GM23338 (cell line): ENCODE measurements around the gene SON. TPM values are rescaled to one million over a fixed set of nuclear protein-coding genes. Genes with fewer than 3 reads are reported as not detected.

Experiments
- ATAC-seq: fragments of 200-7000 bp; cut with Tn5 transposase; 3 replicates; pipeline ENCODE4 v1.9.1; 2020
- DNase-seq: peaks from one replicate; pipeline ENCODE4 v3.0.0-alpha.2; 2015; ENCODE audit warnings: low spot score
- H2AFZ ChIP-seq: fragments of 200-600 bp; sonication (generic); 2 replicates; pipeline ENCODE4 v1.8.0; 2016; ENCODE audit warnings: antibody characterized with exemption, mild to moderate bottlenecking, moderate library complexity
- H3F3A ChIP-seq: fragments of 200-600 bp; sonication (generic); replicated peaks from 2 replicates; pipeline ENCODE4 v1.8.0; 2017; ENCODE audit warnings: antibody characterized with exemption, mixed run types, low read depth
- H3K27ac ChIP-seq: fragments of 200-600 bp; sonication (generic); 2 replicates; pipeline ENCODE4 v1.6.1; 2016; ENCODE audit warnings: low read depth
- H3K27me3 ChIP-seq: fragments of 200-600 bp; sonication (generic); 2 replicates; pipeline ENCODE4 v1.8.0; 2016; ENCODE audit warnings: mild to moderate bottlenecking, mixed run types, moderate library complexity; ENCODE audit not compliant: insufficient read depth
- H3K36me3 ChIP-seq: fragments of 200-600 bp; sonication (generic); 2 replicates; pipeline ENCODE4 v1.8.0; 2016; ENCODE audit warnings: mild to moderate bottlenecking; ENCODE audit not compliant: insufficient read depth
- H3K4me1 ChIP-seq: fragments of 200-600 bp; sonication (generic); 2 replicates; pipeline ENCODE4 v1.8.0; 2016; ENCODE audit warnings: mild to moderate bottlenecking, moderate library complexity; ENCODE audit not compliant: insufficient read depth
- H3K4me2 ChIP-seq: fragments of 200-600 bp; sonication (generic); 2 replicates; pipeline ENCODE4 v1.7.1; 2017; ENCODE audit warnings: mixed run types
- H3K4me3 ChIP-seq: fragments of 200-600 bp; sonication (generic); 2 replicates; pipeline ENCODE4 v1.6.1; 2016; ENCODE audit warnings: mixed run types
- H3K79me2 ChIP-seq: fragments of 200-600 bp; sonication (generic); replicated peaks from 2 replicates; pipeline ENCODE4 v1.8.0; 2017; ENCODE audit warnings: mild to moderate bottlenecking; ENCODE audit not compliant: insufficient read depth
- H3K9me2 ChIP-seq: fragments of 200-600 bp; sonication (generic); 2 replicates; pipeline ENCODE4 v1.8.0; 2017; ENCODE audit not compliant: insufficient read depth
- H4K20me1 ChIP-seq: fragments of 200-600 bp; sonication (generic); replicated peaks from 2 replicates; pipeline ENCODE4 v1.8.0; 2017; ENCODE audit warnings: mild to moderate bottlenecking; ENCODE audit not compliant: insufficient read depth
- H3K27ac Mint-ChIP-seq: 2 replicates; pipeline ENCODE4 v1.8.0; 2020; ENCODE audit warnings: inconsistent platforms, mild to moderate bottlenecking, moderate library complexity, mixed read lengths
- H3K27me3 Mint-ChIP-seq: 3 replicates; pipeline ENCODE4 v1.8.0; 2022; ENCODE audit warnings: low read depth, mild to moderate bottlenecking, moderate library complexity, mixed read lengths, inconsistent platforms; ENCODE audit not compliant: insufficient read depth, poor library complexity
- H3K36me3 Mint-ChIP-seq: 3 replicates; pipeline ENCODE4 v1.8.0; 2021; ENCODE audit warnings: low read depth, mild to moderate bottlenecking, inconsistent platforms, moderate library complexity, mixed read lengths
- H3K4me1 Mint-ChIP-seq: 3 replicates; pipeline ENCODE4 v1.8.0; 2020; ENCODE audit warnings: mild to moderate bottlenecking, inconsistent platforms, mixed read lengths
- H3K4me3 Mint-ChIP-seq: 3 replicates; pipeline ENCODE4 v1.8.0; 2021; ENCODE audit warnings: moderate library complexity, mild to moderate bottlenecking, inconsistent platforms, mixed read lengths
- H3K9me3 Mint-ChIP-seq: 3 replicates; pipeline ENCODE4 v1.8.0; 2020; ENCODE audit warnings: moderate library complexity, mild to moderate bottlenecking, inconsistent platforms, mixed read lengths
- CREB1 ChIP-seq: fragments of 250-450 bp; sonication (Bioruptor Pico); IDR thresholded peaks from 2 replicates; pipeline ENCODE4 v1.5.0; 2020; ENCODE audit warnings: low read depth, mild to moderate bottlenecking, moderate library complexity
- ETS1 ChIP-seq: IDR thresholded peaks from 2 replicates; pipeline ENCODE4 v1.6.1; 2016; ENCODE audit warnings: antibody characterized with exemption
- EZH2 ChIP-seq: fragments of 200-600 bp; sonication (generic); IDR thresholded peaks from one replicate; pipeline ENCODE4 v1.8.0; 2017; ENCODE audit warnings: antibody characterized with exemption, mild to moderate bottlenecking, low read depth; ENCODE audit not compliant: unreplicated experiment
- EZH2phosphoT487 ChIP-seq: fragments of 200-600 bp; sonication (generic); IDR thresholded peaks from one replicate; pipeline ENCODE4 v1.8.1; 2018; ENCODE audit warnings: antibody characterized with exemption; ENCODE audit not compliant: unreplicated experiment
- JUNB ChIP-seq: IDR thresholded peaks from one replicate; pipeline ENCODE4 v1.6.1; 2016; ENCODE audit warnings: antibody characterized with exemption; ENCODE audit not compliant: unreplicated experiment
- NANOG ChIP-seq: IDR thresholded peaks from 2 replicates; pipeline ENCODE4 v1.6.1; 2016; ENCODE audit warnings: antibody characterized with exemption, borderline replicate concordance
- POLR2AphosphoS5 ChIP-seq: IDR thresholded peaks from 2 replicates; pipeline ENCODE4 v1.6.1; 2016; ENCODE audit warnings: antibody characterized with exemption, low read depth
- STAT1 ChIP-seq: IDR thresholded peaks from one replicate; pipeline ENCODE4 v1.6.1; 2016; ENCODE audit warnings: antibody characterized with exemption; ENCODE audit not compliant: unreplicated experiment
- ZNF114 ChIP-seq: fragments of 250-450 bp; sonication (Bioruptor Pico); IDR thresholded peaks from 2 replicates; pipeline ENCODE4 v1.5.0; 2020; ENCODE audit warnings: mild to moderate bottlenecking, moderate library complexity
- ZNF331 ChIP-seq: fragments of 250-450 bp; sonication (Bioruptor Pico); IDR thresholded peaks from 2 replicates; pipeline ENCODE4 v1.5.0; 2020; ENCODE audit warnings: low read depth, mild to moderate bottlenecking, moderate library complexity
- polyA plus RNA-seq: library from polyadenylated mRNA; unstranded; fragments of >200 nt; fragmentation: Nextera tagmentation; extraction: Ambion mirVana; gene quantifications from 2 replicates; pipeline ENCODE4 v1.2.1, GENCODE V29; 2016
- total RNA-seq: library from RNA; depleted of rRNA; stranded (reverse); fragments of >200 nt; shearing (Covaris generic); gene quantifications from 2 replicates; pipeline ENCODE4 v1.2.3, GENCODE V29; 2014
- TF ChIP-seq, protein P1 (sequence below), 2 experiments: fragments of 200-600 bp in 1 of 2; sonication (generic) in 1 of 2; conservative IDR thresholded peaks; 2 replicates each; pipeline versions ENCODE4 v1.5.1 to v1.6.1; 2016 to 2017; ENCODE audit warnings: antibody characterized with exemption in 2 of 2, low read depth in 2 of 2, mild to moderate bottlenecking in 2 of 2, moderate library complexity in 1 of 2
- TF ChIP-seq, protein P2 (sequence below): IDR thresholded peaks from one replicate; pipeline ENCODE4 v1.6.1; 2018; ENCODE audit warnings: antibody characterized with exemption; ENCODE audit not compliant: unreplicated experiment
- TF ChIP-seq, protein P3 (sequence below): fragments of 250-450 bp; sonication (Bioruptor Pico); IDR thresholded peaks from 2 replicates; pipeline ENCODE4 v1.5.0; 2020; ENCODE audit warnings: mild to moderate bottlenecking, moderate library complexity

The SON gene
- total and polyA plus RNA-seq, 2 experiments from 2014 or later: 361 to 1,421 TPM

GRCh38 chr21:33496345-33496744, 46.5 kb upstream of the SON start:
- Histone ChIP-seq H3F3A (peaks cover 8% of the 10 kb centered on the region; the same call in 1 of the 2 replicates), H3K4me3 (no peak overlapping the region), H3K4me1 (no peaks in the 10 kb centered on the region; the same call in 1 of the 2 replicates), H3K27me3 (no peaks in the 10 kb centered on the region), H3K9me2 (no peaks in the 10 kb centered on the region), H3K36me3 (no peaks in the 10 kb centered on the region), H3K27ac (no peak overlapping the region), H3K4me2 (peak overlapping the region; percentile 55; the same call in 1 of the 2 replicates), H4K20me1 (no peaks in the 10 kb centered on the region), H2AFZ (peak overlapping the region; percentile 86), H3K79me2 (no peaks in the 10 kb centered on the region)
- H3K27ac Mint-ChIP-seq: no peak overlapping the region
- peaks cover 14% of the 10 kb centered on the region for H3K27me3 Mint-ChIP-seq
- peaks cover 17% of the 10 kb centered on the region for H3K4me1 Mint-ChIP-seq
- no peaks in the 10 kb centered on the region for H3K36me3 Mint-ChIP-seq
- TF ChIP-seq POLR2AphosphoS5 (no peak), CREB1 (CRISPR knock-in tag) (no peak), JUNB (no peak), ZNF331 (CRISPR knock-in tag) (no peak), STAT1 (no peak), NANOG (no peak), ZNF114 (no peak), EZH2 (no peak), EZH2phosphoT487 (no peak), ETS1 (no peak)
- TF ChIP-seq, protein P1, sequence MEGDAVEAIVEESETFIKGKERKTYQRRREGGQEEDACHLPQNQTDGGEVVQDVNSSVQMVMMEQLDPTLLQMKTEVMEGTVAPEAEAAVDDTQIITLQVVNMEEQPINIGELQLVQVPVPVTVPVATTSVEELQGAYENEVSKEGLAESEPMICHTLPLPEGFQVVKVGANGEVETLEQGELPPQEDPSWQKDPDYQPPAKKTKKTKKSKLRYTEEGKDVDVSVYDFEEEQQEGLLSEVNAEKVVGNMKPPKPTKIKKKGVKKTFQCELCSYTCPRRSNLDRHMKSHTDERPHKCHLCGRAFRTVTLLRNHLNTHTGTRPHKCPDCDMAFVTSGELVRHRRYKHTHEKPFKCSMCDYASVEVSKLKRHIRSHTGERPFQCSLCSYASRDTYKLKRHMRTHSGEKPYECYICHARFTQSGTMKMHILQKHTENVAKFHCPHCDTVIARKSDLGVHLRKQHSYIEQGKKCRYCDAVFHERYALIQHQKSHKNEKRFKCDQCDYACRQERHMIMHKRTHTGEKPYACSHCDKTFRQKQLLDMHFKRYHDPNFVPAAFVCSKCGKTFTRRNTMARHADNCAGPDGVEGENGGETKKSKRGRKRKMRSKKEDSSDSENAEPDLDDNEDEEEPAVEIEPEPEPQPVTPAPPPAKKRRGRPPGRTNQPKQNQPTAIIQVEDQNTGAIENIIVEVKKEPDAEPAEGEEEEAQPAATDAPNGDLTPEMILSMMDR (conservative IDR thresholded peaks at IDR 0.05; ENCODE audit: low read depth in 2 of 2): no peak
- TF ChIP-seq, protein P2, sequence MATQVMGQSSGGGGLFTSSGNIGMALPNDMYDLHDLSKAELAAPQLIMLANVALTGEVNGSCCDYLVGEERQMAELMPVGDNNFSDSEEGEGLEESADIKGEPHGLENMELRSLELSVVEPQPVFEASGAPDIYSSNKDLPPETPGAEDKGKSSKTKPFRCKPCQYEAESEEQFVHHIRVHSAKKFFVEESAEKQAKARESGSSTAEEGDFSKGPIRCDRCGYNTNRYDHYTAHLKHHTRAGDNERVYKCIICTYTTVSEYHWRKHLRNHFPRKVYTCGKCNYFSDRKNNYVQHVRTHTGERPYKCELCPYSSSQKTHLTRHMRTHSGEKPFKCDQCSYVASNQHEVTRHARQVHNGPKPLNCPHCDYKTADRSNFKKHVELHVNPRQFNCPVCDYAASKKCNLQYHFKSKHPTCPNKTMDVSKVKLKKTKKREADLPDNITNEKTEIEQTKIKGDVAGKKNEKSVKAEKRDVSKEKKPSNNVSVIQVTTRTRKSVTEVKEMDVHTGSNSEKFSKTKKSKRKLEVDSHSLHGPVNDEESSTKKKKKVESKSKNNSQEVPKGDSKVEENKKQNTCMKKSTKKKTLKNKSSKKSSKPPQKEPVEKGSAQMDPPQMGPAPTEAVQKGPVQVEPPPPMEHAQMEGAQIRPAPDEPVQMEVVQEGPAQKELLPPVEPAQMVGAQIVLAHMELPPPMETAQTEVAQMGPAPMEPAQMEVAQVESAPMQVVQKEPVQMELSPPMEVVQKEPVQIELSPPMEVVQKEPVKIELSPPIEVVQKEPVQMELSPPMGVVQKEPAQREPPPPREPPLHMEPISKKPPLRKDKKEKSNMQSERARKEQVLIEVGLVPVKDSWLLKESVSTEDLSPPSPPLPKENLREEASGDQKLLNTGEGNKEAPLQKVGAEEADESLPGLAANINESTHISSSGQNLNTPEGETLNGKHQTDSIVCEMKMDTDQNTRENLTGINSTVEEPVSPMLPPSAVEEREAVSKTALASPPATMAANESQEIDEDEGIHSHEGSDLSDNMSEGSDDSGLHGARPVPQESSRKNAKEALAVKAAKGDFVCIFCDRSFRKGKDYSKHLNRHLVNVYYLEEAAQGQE: no peak
- TF ChIP-seq, protein P3, sequence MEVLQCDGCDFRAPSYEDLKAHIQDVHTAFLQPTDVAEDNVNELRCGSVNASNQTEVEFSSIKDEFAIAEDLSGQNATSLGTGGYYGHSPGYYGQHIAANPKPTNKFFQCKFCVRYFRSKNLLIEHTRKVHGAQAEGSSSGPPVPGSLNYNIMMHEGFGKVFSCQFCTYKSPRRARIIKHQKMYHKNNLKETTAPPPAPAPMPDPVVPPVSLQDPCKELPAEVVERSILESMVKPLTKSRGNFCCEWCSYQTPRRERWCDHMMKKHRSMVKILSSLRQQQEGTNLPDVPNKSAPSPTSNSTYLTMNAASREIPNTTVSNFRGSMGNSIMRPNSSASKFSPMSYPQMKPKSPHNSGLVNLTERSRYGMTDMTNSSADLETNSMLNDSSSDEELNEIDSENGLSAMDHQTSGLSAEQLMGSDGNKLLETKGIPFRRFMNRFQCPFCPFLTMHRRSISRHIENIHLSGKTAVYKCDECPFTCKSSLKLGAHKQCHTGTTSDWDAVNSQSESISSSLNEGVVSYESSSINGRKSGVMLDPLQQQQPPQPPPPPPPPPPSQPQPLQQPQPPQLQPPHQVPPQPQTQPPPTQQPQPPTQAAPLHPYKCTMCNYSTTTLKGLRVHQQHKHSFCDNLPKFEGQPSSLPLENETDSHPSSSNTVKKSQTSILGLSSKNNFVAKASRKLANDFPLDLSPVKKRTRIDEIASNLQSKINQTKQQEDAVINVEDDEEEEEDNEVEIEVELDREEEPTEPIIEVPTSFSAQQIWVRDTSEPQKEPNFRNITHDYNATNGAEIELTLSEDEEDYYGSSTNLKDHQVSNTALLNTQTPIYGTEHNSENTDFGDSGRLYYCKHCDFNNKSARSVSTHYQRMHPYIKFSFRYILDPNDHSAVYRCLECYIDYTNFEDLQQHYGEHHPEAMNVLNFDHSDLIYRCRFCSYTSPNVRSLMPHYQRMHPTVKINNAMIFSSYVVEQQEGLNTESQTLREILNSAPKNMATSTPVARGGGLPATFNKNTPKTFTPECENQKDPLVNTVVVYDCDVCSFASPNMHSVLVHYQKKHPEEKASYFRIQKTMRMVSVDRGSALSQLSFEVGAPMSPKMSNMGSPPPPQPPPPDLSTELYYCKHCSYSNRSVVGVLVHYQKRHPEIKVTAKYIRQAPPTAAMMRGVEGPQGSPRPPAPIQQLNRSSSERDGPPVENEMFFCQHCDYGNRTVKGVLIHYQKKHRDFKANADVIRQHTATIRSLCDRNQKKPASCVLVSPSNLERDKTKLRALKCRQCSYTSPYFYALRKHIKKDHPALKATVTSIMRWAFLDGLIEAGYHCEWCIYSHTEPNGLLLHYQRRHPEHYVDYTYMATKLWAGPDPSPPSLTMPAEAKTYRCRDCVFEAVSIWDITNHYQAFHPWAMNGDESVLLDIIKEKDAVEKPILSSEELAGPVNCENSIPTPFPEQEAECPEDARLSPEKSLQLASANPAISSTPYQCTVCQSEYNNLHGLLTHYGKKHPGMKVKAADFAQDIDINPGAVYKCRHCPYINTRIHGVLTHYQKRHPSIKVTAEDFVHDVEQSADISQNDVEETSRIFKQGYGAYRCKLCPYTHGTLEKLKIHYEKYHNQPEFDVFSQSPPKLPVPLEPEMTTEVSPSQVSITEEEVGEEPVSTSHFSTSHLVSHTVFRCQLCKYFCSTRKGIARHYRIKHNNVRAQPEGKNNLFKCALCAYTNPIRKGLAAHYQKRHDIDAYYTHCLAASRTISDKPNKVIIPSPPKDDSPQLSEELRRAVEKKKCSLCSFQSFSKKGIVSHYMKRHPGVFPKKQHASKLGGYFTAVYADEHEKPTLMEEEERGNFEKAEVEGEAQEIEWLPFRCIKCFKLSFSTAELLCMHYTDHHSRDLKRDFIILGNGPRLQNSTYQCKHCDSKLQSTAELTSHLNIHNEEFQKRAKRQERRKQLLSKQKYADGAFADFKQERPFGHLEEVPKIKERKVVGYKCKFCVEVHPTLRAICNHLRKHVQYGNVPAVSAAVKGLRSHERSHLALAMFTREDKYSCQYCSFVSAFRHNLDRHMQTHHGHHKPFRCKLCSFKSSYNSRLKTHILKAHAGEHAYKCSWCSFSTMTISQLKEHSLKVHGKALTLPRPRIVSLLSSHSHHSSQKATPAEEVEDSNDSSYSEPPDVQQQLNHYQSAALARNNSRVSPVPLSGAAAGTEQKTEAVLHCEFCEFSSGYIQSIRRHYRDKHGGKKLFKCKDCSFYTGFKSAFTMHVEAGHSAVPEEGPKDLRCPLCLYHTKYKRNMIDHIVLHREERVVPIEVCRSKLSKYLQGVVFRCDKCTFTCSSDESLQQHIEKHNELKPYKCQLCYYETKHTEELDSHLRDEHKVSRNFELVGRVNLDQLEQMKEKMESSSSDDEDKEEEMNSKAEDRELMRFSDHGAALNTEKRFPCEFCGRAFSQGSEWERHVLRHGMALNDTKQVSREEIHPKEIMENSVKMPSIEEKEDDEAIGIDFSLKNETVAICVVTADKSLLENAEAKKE (CRISPR knock-in tag): no peak
- H3K9me3 Mint-ChIP-seq: no peaks in the 10 kb centered on the region
- H3K4me3 Mint-ChIP-seq: no peak overlapping the region; the same call in 2 of the 3 replicates
- peak; percentile 49 for ATAC-seq
- DNase-seq: peak; percentile 46
